GDM1 (cell line): ENCODE data around the gene DNAJC27.

ENCODE experiments used
- DNase-seq: peaks from one replicate; lab custom pipeline; 2025; lab: John Stamatoyannopoulos, UW

DNAJC27 gene

GRCh38 chr2:24970483-24971285, 1.1 kb downstream of the DNAJC27 start:
- no peak for DNase-seq

DNA sequence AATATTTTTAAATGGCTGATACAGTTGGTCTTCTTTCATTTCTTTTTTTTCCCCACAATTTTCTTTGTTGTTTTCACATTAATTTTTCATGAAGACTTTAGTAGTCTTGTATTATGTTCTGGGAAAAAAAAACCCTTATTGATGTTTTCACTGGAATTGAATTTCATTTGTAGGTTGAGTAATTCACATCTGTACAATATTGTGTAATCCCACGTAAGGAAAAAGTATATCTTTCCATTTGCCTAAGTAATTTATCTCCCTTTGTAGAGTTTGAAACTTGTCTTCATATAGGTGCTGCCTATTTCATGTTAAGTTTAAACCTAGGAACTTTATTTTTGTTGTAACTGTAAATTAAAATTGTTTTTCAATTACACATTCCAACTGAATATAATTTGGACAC, 2.0 kb downstream of the DNAJC27 start:
- DNase-seq, result no peak

DNA sequence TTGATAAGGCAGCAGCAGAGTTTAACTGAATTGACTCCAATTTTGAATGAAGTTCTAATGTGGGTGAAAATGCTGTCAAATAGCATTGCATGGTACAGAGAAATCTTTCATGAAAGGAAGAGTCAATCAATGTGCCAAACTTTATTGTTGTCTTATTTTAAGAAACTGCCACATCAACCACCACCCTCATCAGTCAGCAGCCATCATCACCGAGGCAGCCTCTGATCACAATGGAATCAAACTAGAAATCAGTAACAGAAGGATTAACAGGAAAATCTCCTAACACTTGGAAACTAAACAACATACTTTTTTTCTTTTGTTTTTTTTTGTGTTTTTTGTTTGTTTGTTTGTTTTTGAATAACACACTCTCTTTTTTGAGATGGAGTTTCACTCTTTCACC, 9.9 kb downstream of the DNAJC27 start:
- no peak for DNase-seq

GRCh38 chr2:24959761-24960160, 12.0 kb downstream of the DNAJC27 start:
- no peak for DNase-seq

GRCh38 chr2:24958411-24958935, 13.3 kb downstream of the DNAJC27 start:
- no peak for DNase-seq

DNA sequence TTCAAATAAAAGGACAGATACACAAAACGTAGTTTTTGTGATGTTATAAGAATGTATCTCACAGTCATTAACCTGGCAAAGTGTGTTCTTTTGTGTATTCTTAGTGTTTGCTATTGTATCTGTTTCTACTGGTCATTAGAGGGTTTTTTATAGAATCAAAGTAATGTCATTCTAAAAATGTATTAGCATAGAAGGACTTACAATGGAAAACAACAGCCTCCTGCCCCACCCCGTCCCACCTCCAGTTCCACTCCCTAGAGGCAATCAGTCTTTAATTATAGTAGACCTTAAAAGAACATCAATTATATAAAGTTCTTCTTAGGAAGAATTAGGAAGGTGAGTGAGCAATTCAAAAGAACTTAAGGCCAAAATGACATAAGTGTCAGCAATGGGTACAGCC, 13.8 kb downstream of the DNAJC27 start:
- no peak for DNase-seq

GRCh38 chr2:24957221-24957620, 14.5 kb downstream of the DNAJC27 start:
- DNase-seq, result no peak

- no peak for DNase-seq
These were observed 15.8 kb downstream of the DNAJC27 start for GRCh38 chr2:24955921-24956320.

DNA sequence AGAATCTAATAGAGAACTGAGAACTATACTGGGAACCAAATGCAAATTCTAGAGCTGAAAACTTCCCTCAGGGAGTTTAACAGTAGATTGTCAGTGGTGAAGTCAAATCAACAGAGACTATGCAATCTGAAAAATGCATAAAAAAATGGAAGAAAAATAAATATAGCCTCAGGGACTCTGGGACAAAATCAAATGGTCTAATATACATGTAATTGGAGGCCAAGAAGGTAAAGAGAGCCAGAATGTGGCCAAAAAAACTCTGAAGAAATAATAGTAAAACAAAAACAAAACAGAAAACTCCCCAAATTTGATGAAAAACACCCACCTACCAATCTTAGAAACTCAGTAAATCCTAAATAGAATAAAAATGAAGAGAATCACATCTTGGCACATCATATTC, 16.5 kb downstream of the DNAJC27 start:
- no peak for DNase-seq

DNA sequence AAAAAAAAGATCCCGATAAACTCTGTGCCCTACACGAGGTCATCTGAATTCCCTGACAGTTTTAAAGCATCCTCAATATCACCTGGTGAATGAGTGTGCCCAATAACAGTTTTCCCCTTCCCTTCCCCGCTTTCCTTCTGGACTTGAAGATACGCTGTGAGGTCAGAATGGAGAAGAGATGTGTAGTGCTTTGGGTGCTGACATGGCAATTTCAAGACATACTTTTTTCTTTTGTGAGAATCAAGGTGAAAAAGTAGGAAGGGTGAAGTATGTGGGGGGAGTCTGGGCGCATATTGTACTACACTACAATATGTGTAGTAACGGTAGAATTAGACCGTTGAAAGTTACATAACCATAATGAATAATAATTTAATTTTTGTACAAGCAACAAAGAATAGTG, 21.7 kb downstream of the DNAJC27 start:
- DNase-seq, result no peak

- DNase-seq, result no peak
These were observed 23.2 kb downstream of the DNAJC27 start for GRCh38 chr2:24948506-24948905.

DNA sequence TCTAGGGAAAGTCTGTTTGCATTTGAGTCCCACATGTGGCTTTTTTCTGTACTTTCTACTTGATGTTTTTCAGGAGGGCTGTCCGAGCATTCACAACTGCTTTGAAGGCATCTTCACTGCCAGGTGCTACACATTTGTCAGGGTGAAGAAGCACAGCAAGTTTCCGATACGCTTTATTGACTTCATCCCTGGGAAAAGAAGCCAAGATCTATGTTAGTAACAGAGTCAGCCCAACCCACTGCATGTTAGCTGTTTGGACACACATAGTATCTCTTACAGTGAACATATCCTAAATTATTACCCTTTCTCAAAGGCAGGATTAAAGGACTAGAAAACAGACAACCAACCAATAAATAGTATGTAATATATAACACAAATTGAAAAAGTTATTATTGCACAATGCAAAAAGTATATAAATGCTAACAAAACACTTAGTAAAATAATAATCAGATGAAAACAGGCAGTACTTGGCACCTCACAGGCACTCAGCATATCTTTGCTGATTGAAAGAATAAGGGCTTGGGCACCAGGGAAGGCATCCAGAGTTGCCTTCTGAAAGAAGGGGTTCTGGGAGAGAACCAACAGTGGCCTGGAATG, 24.1 kb downstream of the DNAJC27 start:
- DNase-seq, result no peak

- no peak for DNase-seq
These were observed 25.8 kb downstream of the DNAJC27 start for GRCh38 chr2:24945907-24946306.

- no peak for DNase-seq
These were observed 28.2 kb downstream of the DNAJC27 start for GRCh38 chr2:24943427-24944053.

- DNase-seq, result no peak
These were observed 32.4 kb downstream of the DNAJC27 start for GRCh38 chr2:24939353-24939752.

DNA sequence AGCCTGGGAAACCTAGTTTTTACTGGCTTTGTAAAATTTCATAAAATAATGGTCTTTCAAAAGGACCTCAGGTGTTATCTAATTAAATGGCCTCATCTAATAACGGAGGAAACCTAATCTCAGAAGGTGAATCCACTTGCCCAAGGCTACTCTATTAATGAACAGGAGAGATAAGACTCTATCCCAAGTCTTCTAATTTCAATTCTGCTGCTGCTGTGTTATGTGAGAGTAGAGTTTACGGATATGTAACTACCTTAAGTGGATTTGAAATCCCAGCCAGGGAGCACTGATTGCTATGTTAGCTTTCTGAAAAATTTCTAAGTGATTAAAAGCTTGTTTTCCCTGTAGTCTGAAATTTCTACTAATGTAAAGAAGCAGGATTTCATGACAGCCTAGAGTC, 34.5 kb downstream of the DNAJC27 start:
- no peak for DNase-seq

GRCh38 chr2:24935145-24935544, 36.6 kb downstream of the DNAJC27 start:
- no peak for DNase-seq

DNA sequence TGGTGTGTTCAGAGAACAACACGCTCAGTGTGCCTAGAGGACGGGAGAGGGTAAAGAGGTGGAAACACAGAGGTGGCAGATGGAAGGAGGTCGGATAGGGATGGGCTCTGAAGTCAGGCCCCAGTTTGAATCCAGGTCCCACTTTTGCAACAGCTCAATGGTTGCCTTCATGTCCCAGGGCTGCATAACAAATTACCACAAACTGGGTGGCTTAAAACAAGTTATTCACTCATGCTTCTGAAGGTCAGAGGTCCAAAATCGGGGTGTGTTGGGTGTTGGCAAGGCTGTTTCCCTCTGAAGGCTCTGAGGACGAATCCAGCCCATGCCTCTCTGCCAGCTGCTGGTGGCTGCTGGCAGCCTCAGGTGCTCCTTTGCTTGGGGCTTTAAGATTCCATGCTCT, 39.0 kb downstream of the DNAJC27 start:
- DNase-seq, result no peak

DNA sequence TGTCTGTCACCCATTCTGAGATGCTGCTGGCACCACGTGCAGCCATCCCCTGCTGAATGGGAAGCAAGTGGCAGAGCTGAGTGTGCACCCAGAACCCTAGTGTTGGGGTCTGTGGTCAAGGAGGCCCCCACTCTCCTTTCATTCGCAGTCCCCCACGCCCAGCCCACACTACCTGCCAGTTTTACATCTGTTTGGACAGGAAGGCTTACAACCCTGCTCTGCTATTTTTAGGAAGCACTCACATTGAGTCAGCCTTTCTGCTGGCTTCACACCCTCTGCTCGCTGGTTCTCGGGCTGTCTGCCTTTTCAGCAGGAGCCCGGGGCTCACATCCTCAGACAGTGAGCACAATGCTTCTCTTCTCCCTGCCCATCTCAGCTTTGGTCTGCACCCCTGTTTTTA, 41.0 kb downstream of the DNAJC27 start:
- peak; percentile 55 for DNase-seq

- no peak for DNase-seq
These were observed 42.5 kb downstream of the DNAJC27 start for GRCh38 chr2:24929230-24929629.

GRCh38 chr2:24928036-24928435, 43.7 kb downstream of the DNAJC27 start:
- DNase-seq, result no peak

- DNase-seq, result no peak
These were observed 45.0 kb downstream of the DNAJC27 start for GRCh38 chr2:24926602-24927252.

DNA sequence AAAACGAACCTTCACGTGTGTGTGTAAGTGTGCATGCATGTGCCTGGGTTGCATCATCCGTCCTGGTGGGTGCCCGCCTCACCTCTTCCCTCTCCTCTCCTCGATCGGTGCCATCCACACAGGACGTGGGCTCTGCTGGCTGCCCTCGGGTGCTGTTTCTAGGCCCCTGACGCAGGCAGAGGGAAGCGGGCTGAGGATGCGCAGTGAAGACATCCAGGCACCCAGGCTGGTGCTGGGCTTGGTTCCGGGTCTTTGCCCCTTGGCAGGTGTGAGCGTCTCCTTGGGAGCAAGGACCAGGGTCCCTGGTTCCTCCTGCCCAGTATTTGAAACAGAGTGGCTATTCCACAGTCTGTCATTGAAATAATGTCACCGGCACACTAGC, 45.5 kb downstream of the DNAJC27 start:
- no peak for DNase-seq
